22Rv1 (cell line): ENCODE measurements around the gene CASP3.

Experiments
- H3K27ac ChIP-seq: fragments of 450-650 bp; 2 replicates; pipeline ENCODE4 v1.5.1; 2017
- ZFX ChIP-seq: fragments of 450-650 bp; IDR thresholded peaks from 2 replicates; pipeline ENCODE4 v1.6.1; 2017; ENCODE audit warnings: antibody characterized with exemption, borderline replicate concordance
- TF ChIP-seq, protein P1 (sequence below): fragments of 450-650 bp; IDR thresholded peaks from 2 replicates; pipeline ENCODE4 v1.5.1; 2017; ENCODE audit warnings: mild to moderate bottlenecking

CASP3 gene

DNA sequence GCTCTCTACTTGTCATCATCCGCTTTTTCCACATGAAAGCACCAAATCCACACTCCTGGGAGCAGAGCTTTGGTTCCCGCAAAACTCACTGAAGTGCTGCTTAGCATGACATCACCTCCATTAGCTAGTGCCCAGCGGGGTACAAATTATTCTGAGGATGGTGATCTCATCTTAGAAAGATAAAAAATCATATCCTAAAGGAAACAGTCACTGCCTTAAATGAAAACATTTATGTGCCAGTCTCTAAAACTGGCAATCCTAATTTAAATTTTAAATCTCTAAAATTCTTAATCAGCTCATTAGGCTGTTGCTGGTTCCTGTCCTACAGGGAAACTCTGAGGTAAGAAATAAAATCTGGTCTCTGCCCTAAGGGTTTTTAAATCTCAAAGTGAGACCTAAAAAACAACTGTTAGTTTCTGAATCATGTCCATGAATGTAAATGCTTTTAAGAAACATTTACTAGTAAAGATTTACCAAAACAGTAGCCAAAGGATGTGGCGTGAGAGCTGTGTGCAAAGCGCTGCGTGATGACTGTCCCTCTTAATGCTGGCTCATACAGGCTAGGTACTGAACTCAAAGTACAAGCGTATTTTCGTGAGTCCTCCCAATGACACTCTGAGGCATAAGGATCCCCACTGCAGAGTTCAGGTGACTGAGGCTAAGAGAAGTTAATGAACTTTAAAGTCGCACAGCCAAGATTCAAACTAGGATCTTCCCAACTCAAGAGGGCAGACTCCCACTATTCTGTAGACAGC is 4.5 kb downstream of the CASP3 start:
- H3K27ac ChIP-seq = no peak overlapping the region
- no peak for TF ChIP-seq ZFX
- TF ChIP-seq, protein P1, sequence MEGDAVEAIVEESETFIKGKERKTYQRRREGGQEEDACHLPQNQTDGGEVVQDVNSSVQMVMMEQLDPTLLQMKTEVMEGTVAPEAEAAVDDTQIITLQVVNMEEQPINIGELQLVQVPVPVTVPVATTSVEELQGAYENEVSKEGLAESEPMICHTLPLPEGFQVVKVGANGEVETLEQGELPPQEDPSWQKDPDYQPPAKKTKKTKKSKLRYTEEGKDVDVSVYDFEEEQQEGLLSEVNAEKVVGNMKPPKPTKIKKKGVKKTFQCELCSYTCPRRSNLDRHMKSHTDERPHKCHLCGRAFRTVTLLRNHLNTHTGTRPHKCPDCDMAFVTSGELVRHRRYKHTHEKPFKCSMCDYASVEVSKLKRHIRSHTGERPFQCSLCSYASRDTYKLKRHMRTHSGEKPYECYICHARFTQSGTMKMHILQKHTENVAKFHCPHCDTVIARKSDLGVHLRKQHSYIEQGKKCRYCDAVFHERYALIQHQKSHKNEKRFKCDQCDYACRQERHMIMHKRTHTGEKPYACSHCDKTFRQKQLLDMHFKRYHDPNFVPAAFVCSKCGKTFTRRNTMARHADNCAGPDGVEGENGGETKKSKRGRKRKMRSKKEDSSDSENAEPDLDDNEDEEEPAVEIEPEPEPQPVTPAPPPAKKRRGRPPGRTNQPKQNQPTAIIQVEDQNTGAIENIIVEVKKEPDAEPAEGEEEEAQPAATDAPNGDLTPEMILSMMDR = no peak

DNA sequence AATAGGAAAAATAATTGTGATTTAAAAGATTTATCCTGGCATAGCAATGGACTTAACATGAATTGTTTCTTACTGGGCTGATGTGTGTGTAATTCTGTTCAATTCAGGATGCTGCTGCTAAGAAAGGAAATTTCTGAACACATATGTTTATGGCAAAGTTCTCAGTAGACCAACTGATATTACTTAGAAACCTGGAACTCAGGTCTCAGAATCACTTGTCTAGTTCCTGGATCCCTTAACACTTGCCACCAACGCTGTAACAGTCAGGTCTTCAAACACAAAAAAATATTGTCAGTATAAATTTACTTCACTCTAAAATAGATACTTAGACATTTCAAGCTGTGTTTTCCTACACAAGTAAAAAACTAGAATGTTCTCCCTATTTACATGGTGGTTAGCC is 5.5 kb downstream of the CASP3 start:
- no peak overlapping the region for H3K27ac ChIP-seq
- TF ChIP-seq, protein P1 = no peak
- no peak for TF ChIP-seq ZFX

DNA sequence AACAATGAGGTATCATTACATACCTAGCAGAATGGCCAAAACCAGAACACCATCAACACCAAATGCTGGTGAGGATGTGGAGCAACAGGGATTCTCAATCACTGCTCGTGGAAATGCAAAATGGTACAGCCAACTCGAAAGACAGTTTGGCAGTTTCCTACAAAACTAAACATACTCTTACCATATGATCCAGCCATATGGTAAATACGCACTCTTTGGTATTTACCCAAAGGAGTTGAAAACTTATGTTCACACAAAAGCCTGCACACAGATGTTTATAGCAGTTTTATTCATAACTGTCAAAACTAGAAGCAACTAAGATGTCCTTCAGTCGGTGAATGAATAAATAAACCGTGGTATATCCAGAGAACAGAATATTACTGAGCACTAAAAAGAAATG is 7.8 kb downstream of the CASP3 start:
- no peak overlapping the region for H3K27ac ChIP-seq
- TF ChIP-seq, protein P1 = no peak
- no peak for TF ChIP-seq ZFX

DNA sequence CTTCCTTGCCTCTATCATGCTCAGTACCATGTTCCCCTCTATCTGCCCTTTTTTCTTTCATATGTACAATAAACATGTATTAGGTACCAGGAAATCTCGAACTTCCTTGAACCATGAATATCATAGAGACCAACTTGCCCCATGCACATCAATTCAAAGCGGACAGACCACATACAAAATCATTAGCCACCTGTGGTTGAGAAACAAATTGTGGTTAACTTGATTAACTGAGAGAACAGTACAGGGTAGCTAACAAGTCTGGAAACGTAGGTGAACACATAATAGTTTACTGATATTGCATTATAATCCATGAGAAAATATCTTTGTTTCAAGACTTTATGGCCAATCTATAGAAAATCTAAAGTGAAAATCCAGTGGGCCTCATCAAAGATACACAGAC is 8.2 kb downstream of the CASP3 start:
- TF ChIP-seq ZFX = no peak
- TF ChIP-seq, protein P1 = no peak
- no peak overlapping the region for H3K27ac ChIP-seq

DNA sequence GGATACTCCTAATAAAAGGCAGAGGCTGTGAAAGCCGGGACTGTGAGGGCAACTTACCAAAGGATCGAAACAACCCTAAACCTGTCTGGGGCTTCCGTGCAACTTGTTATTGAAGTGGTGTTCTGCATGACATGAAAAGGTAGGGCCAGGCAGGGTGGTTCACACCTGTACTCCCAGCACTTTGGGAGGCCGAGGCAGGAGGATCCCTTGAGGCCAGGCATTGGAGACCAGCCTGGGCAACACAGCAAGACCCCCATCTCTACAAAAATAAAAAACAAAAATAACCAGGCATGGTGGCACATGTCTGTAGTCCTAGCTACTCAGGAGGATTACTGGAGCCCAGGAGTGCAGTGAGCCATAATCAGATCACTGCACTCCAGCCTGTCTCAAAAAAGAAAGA is 12.3 kb downstream of the CASP3 start:
- TF ChIP-seq, protein P1 = no peak
- no peak for TF ChIP-seq ZFX
- no peak overlapping the region for H3K27ac ChIP-seq

DNA sequence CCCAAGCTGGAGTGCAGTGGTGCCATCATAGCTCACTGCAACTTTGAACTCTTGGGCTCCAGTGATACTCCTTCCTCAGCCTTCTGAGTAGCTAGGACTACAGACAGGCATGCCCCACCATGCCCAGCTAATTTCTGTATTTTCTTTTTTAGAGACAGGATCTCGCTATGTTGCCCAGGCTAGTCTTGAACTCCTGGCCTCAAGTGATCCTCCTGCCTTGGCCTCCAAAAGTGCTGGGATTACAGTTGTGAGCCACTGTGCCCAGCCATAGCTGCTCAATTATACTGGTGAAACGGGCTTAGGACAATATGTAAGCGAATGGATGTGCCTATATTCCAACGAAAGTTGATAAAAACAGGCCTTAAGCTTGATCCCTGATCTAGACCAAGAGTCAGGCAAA is 13.1 kb downstream of the CASP3 start:
- TF ChIP-seq, protein P1 = no peak
- no peak for TF ChIP-seq ZFX
- H3K27ac ChIP-seq = no peak overlapping the region

DNA sequence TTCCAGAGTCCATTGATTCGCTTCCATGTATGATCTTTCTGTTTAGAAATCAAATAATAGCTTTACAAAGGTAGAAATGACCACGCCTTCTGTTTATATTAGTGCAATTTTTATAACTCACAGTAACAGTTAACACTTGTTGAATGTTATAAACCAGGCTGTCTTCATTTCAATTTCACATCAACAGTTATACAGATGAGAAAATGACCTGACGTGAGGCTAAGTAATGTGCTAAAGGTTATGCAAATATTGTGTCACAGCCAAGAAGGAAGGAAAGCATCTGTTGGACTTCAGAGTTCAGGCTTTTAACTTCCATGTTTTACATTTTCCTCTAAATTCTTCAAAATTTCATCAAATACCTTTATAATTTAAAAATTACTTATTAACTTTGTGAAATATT is 13.9 kb downstream of the CASP3 start:
- TF ChIP-seq, protein P1 = no peak
- no peak overlapping the region for H3K27ac ChIP-seq
